HL-60 (cell line): ENCODE measurements around the gene STX2.

Experiments used
- DNase-seq, 2 experiments: peaks; one replicate each; pipeline ENCODE4 v3.0.0-alpha.2; 2010 to 2020; ENCODE audit warnings: low read depth in 1 of 2, low spot score in 1 of 2
- H3K27ac ChIP-seq: fragments of 250-450 bp; sonication (Bioruptor Pico); replicated peaks from 2 replicates; pipeline ENCODE4 v1.5.1; 2020; ENCODE audit warnings: mild to moderate bottlenecking, moderate library complexity
- H3K27me3 ChIP-seq: fragments of 250-450 bp; sonication (Bioruptor Pico); 2 replicates; pipeline ENCODE4 v1.5.1; 2021; ENCODE audit warnings: mild to moderate bottlenecking, moderate library complexity; ENCODE audit not compliant: insufficient read depth, poor library complexity, severe bottlenecking
- H3K4me3 ChIP-seq: replicated peaks from 2 replicates; pipeline ENCODE4 v1.5.1; 2011; ENCODE audit warnings: mild to moderate bottlenecking, control low read depth, low read length; ENCODE audit not compliant: insufficient read depth
- CTCF ChIP-seq: IDR thresholded peaks from one replicate; pipeline ENCODE4 v1.5.1; 2011; ENCODE audit warnings: low read length, control low read depth, inconsistent platforms; ENCODE audit not compliant: insufficient read depth
- GABPA ChIP-seq: IDR thresholded peaks from 2 replicates; pipeline ENCODE4 v1.6.1; 2012; ENCODE audit warnings: low read depth
- POLR2AphosphoS5 ChIP-seq: IDR thresholded peaks from 2 replicates; pipeline ENCODE4 v1.6.1; 2012; ENCODE audit warnings: low read depth
- SPI1 ChIP-seq: IDR thresholded peaks from 2 replicates; pipeline ENCODE4 v1.6.1; 2012; ENCODE audit warnings: low read depth, mild to moderate bottlenecking, borderline replicate concordance
- TF ChIP-seq, protein P1 (sequence below): IDR thresholded peaks from 2 replicates; pipeline ENCODE4 v1.6.1; 2012; ENCODE audit warnings: low read depth; ENCODE audit not compliant: insufficient replicate concordance

The STX2 gene

DNA sequence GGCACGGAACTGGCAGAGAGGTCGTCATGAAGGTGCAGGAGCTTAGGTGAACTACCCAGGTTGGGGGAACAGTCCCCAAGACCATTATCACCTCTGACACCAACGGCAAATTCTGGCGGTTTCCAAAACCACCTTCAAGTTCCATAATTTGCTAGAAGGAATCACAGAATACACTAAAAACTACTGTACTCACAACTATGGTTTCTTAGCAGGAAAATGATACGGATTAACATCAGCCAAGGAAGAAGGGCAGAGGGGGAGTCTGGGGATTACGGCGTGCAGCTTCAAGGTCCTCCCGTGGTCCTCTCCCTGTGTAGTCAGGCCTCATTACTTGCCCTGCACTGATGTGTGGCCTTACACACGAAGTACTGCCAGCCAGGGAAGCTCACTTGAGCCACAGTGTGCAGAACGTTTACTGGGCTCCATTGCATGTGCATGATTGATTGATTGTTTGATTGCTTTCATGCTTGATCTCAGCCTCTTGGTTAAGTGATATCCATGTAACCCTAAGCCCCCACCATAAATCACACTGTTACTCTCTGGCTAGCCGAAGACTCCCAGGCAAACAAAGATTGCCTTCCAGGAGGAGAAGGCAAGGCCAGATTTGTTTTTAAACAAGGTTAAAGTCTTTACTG lies 837 bp upstream of the STX2 start:
- H3K4me3 ChIP-seq = no peak overlapping the region
- DNase-seq = no peak
- H3K27ac ChIP-seq = no peak overlapping the region
- no peaks in the 10 kb centered on the region for H3K27me3 ChIP-seq
- no peak for TF ChIP-seq POLR2AphosphoS5
- no peak for TF ChIP-seq GABPA
- TF ChIP-seq, protein P1, sequence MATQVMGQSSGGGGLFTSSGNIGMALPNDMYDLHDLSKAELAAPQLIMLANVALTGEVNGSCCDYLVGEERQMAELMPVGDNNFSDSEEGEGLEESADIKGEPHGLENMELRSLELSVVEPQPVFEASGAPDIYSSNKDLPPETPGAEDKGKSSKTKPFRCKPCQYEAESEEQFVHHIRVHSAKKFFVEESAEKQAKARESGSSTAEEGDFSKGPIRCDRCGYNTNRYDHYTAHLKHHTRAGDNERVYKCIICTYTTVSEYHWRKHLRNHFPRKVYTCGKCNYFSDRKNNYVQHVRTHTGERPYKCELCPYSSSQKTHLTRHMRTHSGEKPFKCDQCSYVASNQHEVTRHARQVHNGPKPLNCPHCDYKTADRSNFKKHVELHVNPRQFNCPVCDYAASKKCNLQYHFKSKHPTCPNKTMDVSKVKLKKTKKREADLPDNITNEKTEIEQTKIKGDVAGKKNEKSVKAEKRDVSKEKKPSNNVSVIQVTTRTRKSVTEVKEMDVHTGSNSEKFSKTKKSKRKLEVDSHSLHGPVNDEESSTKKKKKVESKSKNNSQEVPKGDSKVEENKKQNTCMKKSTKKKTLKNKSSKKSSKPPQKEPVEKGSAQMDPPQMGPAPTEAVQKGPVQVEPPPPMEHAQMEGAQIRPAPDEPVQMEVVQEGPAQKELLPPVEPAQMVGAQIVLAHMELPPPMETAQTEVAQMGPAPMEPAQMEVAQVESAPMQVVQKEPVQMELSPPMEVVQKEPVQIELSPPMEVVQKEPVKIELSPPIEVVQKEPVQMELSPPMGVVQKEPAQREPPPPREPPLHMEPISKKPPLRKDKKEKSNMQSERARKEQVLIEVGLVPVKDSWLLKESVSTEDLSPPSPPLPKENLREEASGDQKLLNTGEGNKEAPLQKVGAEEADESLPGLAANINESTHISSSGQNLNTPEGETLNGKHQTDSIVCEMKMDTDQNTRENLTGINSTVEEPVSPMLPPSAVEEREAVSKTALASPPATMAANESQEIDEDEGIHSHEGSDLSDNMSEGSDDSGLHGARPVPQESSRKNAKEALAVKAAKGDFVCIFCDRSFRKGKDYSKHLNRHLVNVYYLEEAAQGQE = no peak
- no peak for TF ChIP-seq SPI1
- no peak for TF ChIP-seq CTCF

DNA sequence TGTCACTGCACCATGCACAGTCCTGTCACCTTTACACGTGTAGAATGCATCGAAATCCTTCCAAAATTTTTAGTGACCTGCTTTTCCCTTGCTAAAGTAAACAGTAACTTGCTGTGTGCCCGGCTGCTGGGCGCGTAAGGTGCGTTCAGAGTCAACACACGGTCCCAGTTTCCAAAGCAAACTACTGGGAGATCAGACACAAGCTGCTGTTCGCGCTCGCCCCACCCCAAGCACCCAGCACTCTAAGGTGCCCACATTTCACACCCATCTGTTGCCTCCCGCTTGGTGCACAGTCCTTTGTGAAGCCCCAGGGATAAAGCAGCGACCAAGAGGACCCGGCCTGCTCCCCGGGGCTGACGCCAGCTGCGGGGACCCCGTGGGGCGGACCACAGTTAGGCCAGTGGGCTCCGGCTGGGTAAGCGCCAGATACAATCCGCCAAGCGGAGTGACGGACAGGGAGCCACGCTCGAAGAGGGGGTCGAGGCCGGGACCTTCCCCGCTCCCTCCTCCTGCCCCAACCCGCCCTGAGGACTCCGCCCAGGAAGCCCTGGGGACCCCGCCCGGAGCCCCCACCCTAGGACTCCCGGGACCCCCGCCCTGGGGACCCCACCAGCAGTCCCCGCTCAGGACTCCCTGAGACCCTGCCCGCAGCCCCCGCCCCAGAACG lies 633 bp downstream of the STX2 start:
- TF ChIP-seq CTCF = no peak
- no peak for TF ChIP-seq POLR2AphosphoS5
- no peak for TF ChIP-seq SPI1
- no peak for TF ChIP-seq GABPA
- TF ChIP-seq, protein P1 = no peak
- DNase-seq = no peak
- Histone ChIP-seq H3K27ac (no peak overlapping the region), H3K4me3 (peak overlapping the region; percentile 62), H3K27me3 (no peaks in the 10 kb centered on the region)

DNA sequence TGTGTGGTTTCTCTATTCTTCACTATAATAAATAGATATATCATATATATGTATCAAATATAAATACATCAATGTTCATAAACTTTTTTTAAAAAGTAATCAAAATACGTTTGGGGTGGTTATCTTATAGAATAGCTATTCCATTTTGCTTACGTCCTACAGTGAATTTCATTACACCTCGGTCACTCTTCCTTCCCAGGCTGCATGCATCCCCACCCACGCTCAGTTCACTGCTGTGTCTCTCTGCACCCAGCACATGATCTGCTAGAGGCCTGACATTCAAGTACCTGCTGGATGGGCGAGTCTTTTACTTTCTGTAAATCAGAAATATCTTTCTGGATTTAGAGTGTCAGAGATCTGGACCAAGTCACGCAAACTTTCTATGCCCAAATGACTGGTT lies 3.6 kb downstream of the STX2 start:
- DNase-seq = no peak
- Histone ChIP-seq H3K27me3 (no peaks in the 10 kb centered on the region), H3K27ac (no peak overlapping the region), H3K4me3 (no peak overlapping the region)
- TF ChIP-seq POLR2AphosphoS5 = no peak
- no peak for TF ChIP-seq CTCF
- TF ChIP-seq GABPA = no peak
- TF ChIP-seq, protein P1 = no peak
- no peak for TF ChIP-seq SPI1
